Eye (tissue), 1 donor: Measurements from ENCODE around the gene LRRC7.
"Not testable (repeated sequence)": the region's sequence is repeated elsewhere in the genome, so short reads cannot be mapped to it uniquely, and the experiment has no call there.

Experiments used
- DNase-seq: peaks from one replicate; pipeline ENCODE4 v3.0.0-alpha.2; 2015

Gene LRRC7

GRCh38 chr1:69898403-69898947, 330.8 kb downstream of the LRRC7 start:
- no peak for DNase-seq

GRCh38 chr1:69911301-69911801, 343.6 kb downstream of the LRRC7 start:
- no peak for DNase-seq

GRCh38 chr1:69913977-69914376, 346.3 kb downstream of the LRRC7 start:
- peak; percentile 78 for DNase-seq

- DNase-seq: peak; percentile 70
These were observed 347.4 kb downstream of the LRRC7 start for GRCh38 chr1:69914976-69915765.

GRCh38 chr1:69919129-69919921, 351.6 kb downstream of the LRRC7 start:
- no peak for DNase-seq

- DNase-seq: no peak
These were observed 352.2 kb downstream of the LRRC7 start for GRCh38 chr1:69919922-69920273.

- no peak for DNase-seq
These were observed 352.7 kb downstream of the LRRC7 start for GRCh38 chr1:69920426-69920825.

- no peak for DNase-seq
These were observed 353.8 kb downstream of the LRRC7 start for GRCh38 chr1:69921486-69921885.

- not testable (repeated sequence) for DNase-seq
These were observed 360.5 kb downstream of the LRRC7 start for GRCh38 chr1:69928234-69928633.

- DNase-seq: no peak
These were observed 361.8 kb downstream of the LRRC7 start for GRCh38 chr1:69929308-69930057.

- no peak for DNase-seq
These were observed 362.7 kb downstream of the LRRC7 start for GRCh38 chr1:69930396-69930795.

GRCh38 chr1:69932760-69933159, 365.0 kb downstream of the LRRC7 start:
- DNase-seq: no peak

GRCh38 chr1:69940231-69940630, 372.5 kb downstream of the LRRC7 start:
- DNase-seq: no peak

- no peak for DNase-seq
These were observed 373.1 kb downstream of the LRRC7 start for GRCh38 chr1:69940816-69941215.

- no peak for DNase-seq
These were observed 375.3 kb downstream of the LRRC7 start for GRCh38 chr1:69943030-69943429.

- no peak for DNase-seq
These were observed 379.2 kb downstream of the LRRC7 start for GRCh38 chr1:69946935-69947334.

- no peak for DNase-seq
These were observed 380.1 kb downstream of the LRRC7 start for GRCh38 chr1:69947837-69948236.

GRCh38 chr1:69952676-69953075, 385.0 kb downstream of the LRRC7 start:
- no peak for DNase-seq

GRCh38 chr1:69962452-69962851, 394.7 kb downstream of the LRRC7 start:
- not testable (repeated sequence) for DNase-seq

- no peak for DNase-seq
These were observed 399.6 kb downstream of the LRRC7 start for GRCh38 chr1:69967245-69967766.

- DNase-seq: no peak
These were observed 409.2 kb downstream of the LRRC7 start for GRCh38 chr1:69976896-69977295.

- DNase-seq: no peak
These were observed 415.3 kb downstream of the LRRC7 start for GRCh38 chr1:69982992-69983391.

- no peak for DNase-seq
These were observed 417.7 kb downstream of the LRRC7 start for GRCh38 chr1:69985376-69985775.
